K562 (cell line): ENCODE measurements around the gene BACH1. TPM values are rescaled to one million over a fixed set of nuclear protein-coding genes. Genes with fewer than 3 reads are reported as not detected.

Experiments
- CBX1 ChIP-seq: sonication (generic); IDR thresholded peaks from 2 replicates; pipeline ENCODE4 v1.6.1; 2016; ENCODE audit warnings: antibody characterized with exemption, low read depth, mild to moderate bottlenecking
- CHD1 ChIP-seq: fragments of 200-600 bp; sonication (generic); IDR thresholded peaks from one replicate; pipeline ENCODE4 v1.6.1; 2012; ENCODE audit warnings: mild to moderate bottlenecking, moderate library complexity, low read length, inconsistent platforms
- HDAC6 ChIP-seq: IDR thresholded peaks from 2 replicates; pipeline ENCODE4 v1.6.1; 2012; ENCODE audit warnings: low read depth, mild to moderate bottlenecking, control low read depth, inconsistent platforms, low read length, moderate library complexity
- MECOM ChIP-seq: fragments of 250-450 bp; sonication (Bioruptor Pico); IDR thresholded peaks from 2 replicates; pipeline ENCODE4 v1.8.0; 2022; ENCODE audit warnings: inconsistent platforms
- REST ChIP-seq, 2 experiments: fragments of 450-650 bp; formaldehyde crosslinking in 1 of 2; IDR thresholded peaks; 2 replicates each; pipeline versions ENCODE4 v1.4.0 to v1.6.1; 2014 to 2020; ENCODE audit warnings: mild to moderate bottlenecking in 2 of 2, borderline replicate concordance in 1 of 2, low read depth in 1 of 2
- SAFB2 ChIP-seq: fragments of 200-400 bp; formaldehyde crosslinking; IDR thresholded peaks from 2 replicates; pipeline ENCODE4 v1.6.1; 2018; ENCODE audit warnings: borderline replicate concordance, low read length, low read depth, moderate library complexity; ENCODE audit not compliant: severe bottlenecking
- SIX5 ChIP-seq, 2 experiments: IDR thresholded peaks; 2 replicates each; pipeline ENCODE4 v1.6.1; 2011; ENCODE audit warnings: low read length in 2 of 2, borderline replicate concordance in 1 of 2, low read depth in 1 of 2, mild to moderate bottlenecking in 1 of 2, moderate library complexity in 1 of 2; ENCODE audit not compliant: insufficient read depth in 1 of 2
- THAP12 ChIP-seq: fragments of 250-450 bp; sonication (Bioruptor Pico); IDR thresholded peaks from 2 replicates; pipeline ENCODE4 v1.9.0; 2021; ENCODE audit warnings: mild to moderate bottlenecking, inconsistent platforms
- polyA plus RNA-seq, 8 experiments: library from polyadenylated mRNA; depleted of rRNA in 4 of 8; stranded (reverse) in 5 of 8; unstranded in 3 of 8; fragments of >200 nt; fragmentation: Nextera tagmentation in 2 of 8; fragmentation: Illumina TruSeq in 1 of 8; extraction: Ambion mirVana in 2 of 8; extraction: Trizol in 1 of 8; gene quantifications; 2 replicates each; pipeline versions ENCODE4 v1.2.1 to v1.2.3, GENCODE V29; 2011 to 2014; ENCODE audit warnings: inconsistent platforms in 1 of 8, missing spikeins in 1 of 8
- total RNA-seq, 7 experiments: library from RNA; depleted of rRNA in 6 of 7; stranded (reverse); fragments of >200 nt in 6 of 7; fragmentation: Illumina TruSeq in 2 of 7; extraction: Trizol in 2 of 7; gene quantifications; 2 replicates each; pipeline versions ENCODE4 v1.2.1 to v1.2.3, GENCODE V29; 2011 to 2021; ENCODE audit warnings: low replicate concordance in 1 of 7
- TF ChIP-seq, protein P1 (sequence below): sonication (generic); formaldehyde crosslinking; IDR thresholded peaks from 2 replicates; pipeline ENCODE4 v1.8.0; 2022; ENCODE audit warnings: mild to moderate bottlenecking, missing genetic modification reagents

BACH1 gene
- total and polyA plus RNA-seq, 9 of the 15 experiments (the other 6 are each of a cell fraction or from before 2014, with no cell fraction given): 10.6 to 58.5 (median 28.6) TPM

DNA sequence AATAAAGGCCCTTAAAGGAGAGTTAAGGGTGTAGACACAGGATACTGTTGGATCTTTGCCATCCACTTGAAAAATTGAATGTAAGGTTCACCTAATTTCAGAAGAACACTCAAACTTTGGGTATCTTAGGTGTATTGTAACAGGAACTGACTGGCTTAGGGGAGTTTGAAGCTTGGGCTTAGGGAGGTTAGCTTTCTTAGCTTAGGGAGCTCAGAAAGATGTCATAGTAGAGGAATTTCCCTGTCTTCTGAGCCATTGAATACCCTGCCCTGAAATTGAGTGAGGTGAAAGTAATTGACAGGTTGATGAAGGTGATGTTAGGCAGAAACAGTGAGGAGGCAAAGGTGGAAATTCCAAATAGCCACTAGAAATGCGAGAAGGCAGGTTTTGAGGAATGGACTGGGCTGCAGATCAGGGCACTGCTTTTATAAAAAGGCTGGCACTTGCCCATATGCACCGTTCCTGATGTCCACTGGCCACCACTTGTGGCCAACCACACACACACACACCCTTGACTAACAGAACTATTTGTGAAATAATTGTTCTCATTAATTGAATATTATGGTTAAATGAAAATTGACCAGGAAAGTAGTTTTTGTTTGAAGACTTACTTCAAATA, 16.5 kb downstream of the BACH1 start (continued):
- TF ChIP-seq MECOM (CRISPR knock-in tag): no peak
- no peak for TF ChIP-seq CHD1
- TF ChIP-seq HDAC6: no peak
- TF ChIP-seq, protein P1, sequence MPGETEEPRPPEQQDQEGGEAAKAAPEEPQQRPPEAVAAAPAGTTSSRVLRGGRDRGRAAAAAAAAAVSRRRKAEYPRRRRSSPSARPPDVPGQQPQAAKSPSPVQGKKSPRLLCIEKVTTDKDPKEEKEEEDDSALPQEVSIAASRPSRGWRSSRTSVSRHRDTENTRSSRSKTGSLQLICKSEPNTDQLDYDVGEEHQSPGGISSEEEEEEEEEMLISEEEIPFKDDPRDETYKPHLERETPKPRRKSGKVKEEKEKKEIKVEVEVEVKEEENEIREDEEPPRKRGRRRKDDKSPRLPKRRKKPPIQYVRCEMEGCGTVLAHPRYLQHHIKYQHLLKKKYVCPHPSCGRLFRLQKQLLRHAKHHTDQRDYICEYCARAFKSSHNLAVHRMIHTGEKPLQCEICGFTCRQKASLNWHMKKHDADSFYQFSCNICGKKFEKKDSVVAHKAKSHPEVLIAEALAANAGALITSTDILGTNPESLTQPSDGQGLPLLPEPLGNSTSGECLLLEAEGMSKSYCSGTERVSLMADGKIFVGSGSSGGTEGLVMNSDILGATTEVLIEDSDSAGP (CRISPR knock-in tag): no peak
- TF ChIP-seq THAP12 (CRISPR knock-in tag): no peak
- peak; percentile 69 for TF ChIP-seq REST (IDR thresholded peaks at IDR 0.05; ENCODE audit: borderline replicate concordance)
- no peak for TF ChIP-seq REST (CRISPR knock-in tag; IDR thresholded peaks at IDR 0.05; ENCODE audit: low read depth)
- no peak for TF ChIP-seq CBX1
- no peak for TF ChIP-seq SIX5 (IDR thresholded peaks at IDR 0.05; ENCODE audit: borderline replicate concordance in 1 of 2, insufficient read depth in 1 of 2, low read depth in 1 of 2, low read length in 2 of 2)
- TF ChIP-seq SAFB2: no peak
